IMR-90 (cell line): ENCODE data around the gene OTOGL. TPM values are rescaled to one million over a fixed set of nuclear protein-coding genes. Genes with fewer than 3 reads are reported as not detected.
"Not testable (repeated sequence)": the region's sequence is repeated elsewhere in the genome, so short reads cannot be mapped to it uniquely, and the experiment has no call there.

Experiments used
- ATAC-seq: fragments of 200-7000 bp; cut with Tn5 transposase; 2 replicates; pipeline ENCODE4 v1.9.1; 2020; ENCODE audit warnings: low read depth, mild to moderate bottlenecking, moderate library complexity
- BruUV-seq: library from RNA; stranded (reverse); fragments of 400-500 nt; replicated peaks from 2 replicates; lab custom pipeline; 2021; lab: Mats Ljungman, UMichigan
- CTCF ChIA-PET: fragments of 300-600 bp; formaldehyde crosslinking; extraction: SDS; loops from one replicate; lab custom pipeline; 2021; ENCODE audit warnings: antibody characterized with exemption; lab: Yijun Ruan, JAX
- POLR2A ChIA-PET: fragments of 300-600 bp; sonication (Branson Sonifier 250); formaldehyde crosslinking; loops from one replicate; lab custom pipeline; 2022; ENCODE audit warnings: antibody characterized with exemption; ENCODE audit not compliant: unreplicated experiment; lab: Charles Lee
- DNase-seq: peaks from one replicate; pipeline ENCODE4 v3.0.0; 2013
- H2AFZ ChIP-seq: replicated peaks from 2 replicates; pipeline ENCODE3; 2013; ENCODE audit warnings: low read length, mild to moderate bottlenecking; ENCODE audit not compliant: poor library complexity
- H2AK5ac ChIP-seq: 2 replicates; pipeline ENCODE4 v1.6.1; 2013; ENCODE audit warnings: low read depth, low read length, inconsistent platforms
- H2AK9ac ChIP-seq: replicated peaks from 2 replicates; pipeline ENCODE3; 2013; ENCODE audit warnings: mild to moderate bottlenecking, low read depth, low read length, moderate library complexity; ENCODE audit not compliant: poor library complexity
- H2BK120ac ChIP-seq: 2 replicates; pipeline ENCODE4 v1.6.1; 2013; ENCODE audit warnings: low read depth, low read length, inconsistent platforms
- H2BK15ac ChIP-seq: 3 replicates; pipeline ENCODE4 v1.6.1; 2013; ENCODE audit warnings: low read depth, low read length, inconsistent platforms
- H2BK20ac ChIP-seq: 2 replicates; pipeline ENCODE4 v1.6.1; 2013; ENCODE audit warnings: low read depth, mild to moderate bottlenecking, inconsistent platforms, low read length, moderate library complexity
- H2BK5ac ChIP-seq: 2 replicates; pipeline ENCODE4 v1.6.1; 2013; ENCODE audit warnings: mild to moderate bottlenecking, low read depth, low read length, inconsistent platforms; ENCODE audit not compliant: poor library complexity, severe bottlenecking
- H3K14ac ChIP-seq: replicated peaks from 2 replicates; pipeline ENCODE4 v1.6.1; 2013; ENCODE audit warnings: low read depth, low read length, inconsistent platforms
- H3K18ac ChIP-seq: 2 replicates; pipeline ENCODE4 v1.6.1; 2013; ENCODE audit warnings: low read depth, low read length, control low read depth
- H3K23ac ChIP-seq: 2 replicates; pipeline ENCODE4 v1.6.1; 2013; ENCODE audit warnings: low read depth, low read length, inconsistent platforms
- H3K27ac ChIP-seq: 2 replicates; pipeline ENCODE4 v1.5.1; 2013; ENCODE audit warnings: mild to moderate bottlenecking, control low read depth, low read length; ENCODE audit not compliant: insufficient read depth
- H3K27me3 ChIP-seq: 2 replicates; pipeline ENCODE4 v1.6.1; 2013; ENCODE audit warnings: low read length; ENCODE audit not compliant: control insufficient read depth, insufficient read depth
- H3K36me3 ChIP-seq: 2 replicates; pipeline ENCODE4 v1.6.1; 2013; ENCODE audit warnings: low read length, mixed read lengths; ENCODE audit not compliant: control insufficient read depth, insufficient read depth
- H3K4ac ChIP-seq: 2 replicates; pipeline ENCODE4 v1.6.1; 2013; ENCODE audit warnings: low read depth, low read length, inconsistent platforms
- H3K4me1 ChIP-seq: 2 replicates; pipeline ENCODE4 v1.6.1; 2013; ENCODE audit warnings: low read length, mixed read lengths; ENCODE audit not compliant: control insufficient read depth, insufficient read depth
- H3K4me2 ChIP-seq: 2 replicates; pipeline ENCODE4 v1.6.1; 2013; ENCODE audit warnings: low read depth, mild to moderate bottlenecking, control low read depth, low read length, moderate library complexity
- H3K4me3 ChIP-seq: 2 replicates; pipeline ENCODE4 v1.5.1; 2013; ENCODE audit warnings: low read depth, mild to moderate bottlenecking, control low read depth, low read length, moderate library complexity; ENCODE audit not compliant: insufficient read depth
- H3K56ac ChIP-seq: 2 replicates; pipeline ENCODE4 v1.6.1; 2013; ENCODE audit warnings: low read length, inconsistent platforms; ENCODE audit not compliant: insufficient read depth; ENCODE audit errors: extremely low read depth
- H3K79me1 ChIP-seq, 2 experiments: 2 replicates each; pipeline ENCODE4 v1.6.1; 2013; ENCODE audit warnings: low read length in 2 of 2, inconsistent platforms in 1 of 2, low read depth in 1 of 2
- H3K9ac ChIP-seq: 2 replicates; pipeline ENCODE4 v1.6.1; 2013; ENCODE audit warnings: low read depth, low read length, control low read depth
- H3K9me1 ChIP-seq: 2 replicates; pipeline ENCODE4 v1.6.1; 2013; ENCODE audit warnings: low read length, inconsistent platforms; ENCODE audit not compliant: insufficient read depth
- H3K9me3 ChIP-seq: 2 replicates; pipeline ENCODE4 v1.6.1; 2013; ENCODE audit warnings: low read length; ENCODE audit not compliant: control insufficient read depth, insufficient read depth
- H4K20me1 ChIP-seq: 2 replicates; pipeline ENCODE4 v1.6.1; 2013; ENCODE audit warnings: low read length, inconsistent platforms; ENCODE audit not compliant: insufficient read depth
- H4K5ac ChIP-seq: 2 replicates; pipeline ENCODE4 v1.6.1; 2013; ENCODE audit warnings: mild to moderate bottlenecking, low read depth, low read length, control low read depth
- H4K8ac ChIP-seq, 2 experiments: 2 replicates each; pipeline ENCODE4 v1.6.1; 2013; ENCODE audit warnings: low read depth in 2 of 2, low read length in 2 of 2, control low read depth in 1 of 2, inconsistent platforms in 1 of 2
- H4K91ac ChIP-seq: 2 replicates; pipeline ENCODE4 v1.6.1; 2013; ENCODE audit warnings: low read depth, low read length, inconsistent platforms; ENCODE audit not compliant: insufficient read depth
- WGBS, 2 experiments: methylation state at CpG; one replicate each; pipeline versions ENCODE4 v1.1.5 to v1.1.7; 2013; ENCODE audit warnings: missing lambda C conversion rate in 2 of 2; ENCODE audit not compliant: insufficient read length in 1 of 2; ENCODE audit errors: extremely low coverage in 2 of 2; 5-methylcytosine and 5-hydroxymethylcytosine counted together
- dilution Hi-C: fragments of 300-500 bp; cut with HindIII; formaldehyde crosslinking; loops from one replicate; pipeline ENCODE4 v1.14.3; 2018; ENCODE audit warnings: low sequenced_read_pairs; ENCODE audit not compliant: unreplicated experiment
- in situ Hi-C: fragments of 300-500 bp; cut with MboI; formaldehyde crosslinking; loops from 3 replicates; pipeline ENCODE4 v1.14.3; 2019; ENCODE audit warnings: low sequenced_read_pairs, inconsistent platforms, mixed read lengths
- intact Hi-C: fragments of 100-400 bp; cut with micrococcal nuclease; formaldehyde crosslinking; loops from 2 replicates; pipeline ENCODE4 v1.10.0; 2022
- polyA plus RNA-seq, 3 experiments: library from polyadenylated mRNA; depleted of rRNA; stranded (reverse); fragments of >200 nt; gene quantifications; 2 replicates each; pipeline ENCODE4 v1.2.3, GENCODE V29; 2012; ENCODE audit warnings: low replicate concordance in 1 of 3
- total RNA-seq: library from RNA; depleted of rRNA; stranded (reverse); fragments of >200 nt; gene quantifications from 2 replicates; pipeline ENCODE4 v1.2.3, GENCODE V29; 2012

The OTOGL gene
- total and polyA plus RNA-seq, 2 of the 4 experiments (the other 2 are of a cell fraction), result 0.10 to 0.18 TPM

DNA sequence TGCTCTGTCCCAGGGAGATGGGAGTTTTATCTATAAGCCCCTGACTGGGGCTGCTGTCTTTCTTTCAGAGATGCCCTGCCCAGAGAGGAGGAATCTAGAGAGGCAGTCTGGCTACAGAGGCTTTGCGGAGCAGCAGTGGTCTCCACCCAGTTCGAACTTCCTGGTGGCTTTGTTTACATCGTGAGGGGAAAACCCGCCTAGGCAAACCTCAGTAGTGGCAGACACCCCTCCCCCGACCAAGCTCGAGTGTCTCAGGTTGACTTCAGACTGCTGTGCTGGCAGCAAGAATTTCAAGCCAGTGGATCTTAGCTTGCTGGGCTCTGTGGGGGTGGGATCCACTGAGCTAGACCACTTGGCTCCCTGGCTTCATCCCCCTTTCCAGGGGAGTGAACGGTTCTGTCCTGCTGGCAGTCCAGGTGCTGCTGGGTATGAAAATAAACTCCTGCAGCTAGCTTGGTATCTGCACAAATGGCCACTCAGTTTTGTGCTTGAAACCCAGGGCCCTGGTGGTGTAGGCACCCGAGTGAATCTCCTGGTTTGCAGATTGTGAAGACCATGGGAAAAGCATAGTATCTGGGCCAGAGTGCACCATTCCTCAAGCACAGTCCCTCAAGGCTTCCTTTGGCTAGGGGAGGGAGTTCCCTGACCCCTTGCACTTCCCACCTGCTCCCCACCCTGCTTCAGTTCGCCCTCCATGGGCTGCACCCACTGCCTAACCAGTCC lies 15.3 kb upstream of the OTOGL start:
- H2BK5ac ChIP-seq, POLR2A ChIA-PET, H3K36me3 ChIP-seq, H4K5ac ChIP-seq, H3K4me2 ChIP-seq, H3K4me1 ChIP-seq, H3K56ac ChIP-seq, H3K14ac ChIP-seq, H2AK5ac ChIP-seq, H3K4ac ChIP-seq, H3K79me1 ChIP-seq, H3K27me3 ChIP-seq, H3K9me3 ChIP-seq, H2AK9ac ChIP-seq, H3K4me3 ChIP-seq, H2BK20ac ChIP-seq, H3K9ac ChIP-seq, H4K8ac ChIP-seq, H4K20me1 ChIP-seq, H2BK15ac ChIP-seq, H3K27ac ChIP-seq, H2AFZ ChIP-seq, BruUV-seq, H3K23ac ChIP-seq, intact Hi-C loops, H3K9me1 ChIP-seq, dilution Hi-C loops, DNase-seq, H2BK120ac ChIP-seq, ATAC-seq, H4K91ac ChIP-seq, H3K18ac ChIP-seq, in situ Hi-C loops: not testable (repeated sequence)
- 89% methylated on average over 1 of the region's 9 CpGs; no CpG with 5 or more reads in 1 of the 2 experiments for WGBS, 2 experiments
- CTCF ChIA-PET, result interaction anchor here (0.6 to 0.7 kb wide), 2 partner anchors 133 to 180 kb away, joined by 3 to 6 read pairs; no protein-coding TSS in a partner anchor
